ENCODE data around the gene STK11IP. TPM values are rescaled to one million over a fixed set of nuclear protein-coding genes. Genes with fewer than 3 reads are reported as not detected.

The STK11IP gene
- total RNA-seq, 8 experiments from 2014 or later = 7.2 to 28.2 (median 15.4) TPM

DNA sequence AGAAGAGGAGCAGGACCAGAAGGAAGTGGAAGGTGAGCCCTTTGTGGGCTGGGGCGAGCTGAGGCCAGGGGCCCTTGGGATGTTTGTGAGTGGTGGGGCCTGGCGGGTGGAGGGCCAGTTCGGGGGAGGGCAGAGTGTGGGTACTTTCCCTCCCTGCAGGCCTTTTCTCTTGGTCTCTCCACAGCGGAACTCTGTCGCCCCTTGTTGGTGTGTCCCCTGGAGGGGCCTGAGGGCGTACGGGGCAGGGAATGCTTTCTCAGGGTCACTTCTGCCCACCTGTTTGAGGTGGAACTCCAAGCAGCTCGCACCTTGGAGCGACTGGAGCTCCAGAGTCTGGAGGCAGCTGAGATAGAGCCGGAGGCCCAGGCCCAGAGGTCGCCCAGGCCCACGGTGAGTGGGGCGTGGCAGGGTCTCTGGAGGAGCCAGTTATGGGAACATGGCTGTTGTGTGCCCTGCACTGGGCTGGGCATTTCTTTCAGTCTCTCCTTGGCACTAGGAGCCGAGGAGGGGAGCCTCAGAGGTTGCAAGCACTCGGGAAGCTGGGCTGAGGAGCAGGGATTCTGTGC is 10.8 kb downstream of the STK11IP start:
- no peak overlapping the region for H3K27ac ChIP-seq
- in situ Hi-C loops (cut with MboI; ENCODE audit: low pct_unique_long_range_greater_than_20kb in 2 of 9, low sequenced_read_pairs in 9 of 9, unreplicated experiment in 9 of 9) = no loop called here
- no peak for ATAC-seq (replicated peaks in 6 of 8)
- H3K4me1 ChIP-seq (replicated peaks in 1 of 2) = no peaks in the 10 kb centered on the region
- no peak overlapping the region for H3K4me3 ChIP-seq
- 50 to 60% methylated on average over 1 to 2 of the region's 15 CpGs; no CpG with 5 or more reads in 8 of the 10 experiments for WGBS, 10 experiments

DNA sequence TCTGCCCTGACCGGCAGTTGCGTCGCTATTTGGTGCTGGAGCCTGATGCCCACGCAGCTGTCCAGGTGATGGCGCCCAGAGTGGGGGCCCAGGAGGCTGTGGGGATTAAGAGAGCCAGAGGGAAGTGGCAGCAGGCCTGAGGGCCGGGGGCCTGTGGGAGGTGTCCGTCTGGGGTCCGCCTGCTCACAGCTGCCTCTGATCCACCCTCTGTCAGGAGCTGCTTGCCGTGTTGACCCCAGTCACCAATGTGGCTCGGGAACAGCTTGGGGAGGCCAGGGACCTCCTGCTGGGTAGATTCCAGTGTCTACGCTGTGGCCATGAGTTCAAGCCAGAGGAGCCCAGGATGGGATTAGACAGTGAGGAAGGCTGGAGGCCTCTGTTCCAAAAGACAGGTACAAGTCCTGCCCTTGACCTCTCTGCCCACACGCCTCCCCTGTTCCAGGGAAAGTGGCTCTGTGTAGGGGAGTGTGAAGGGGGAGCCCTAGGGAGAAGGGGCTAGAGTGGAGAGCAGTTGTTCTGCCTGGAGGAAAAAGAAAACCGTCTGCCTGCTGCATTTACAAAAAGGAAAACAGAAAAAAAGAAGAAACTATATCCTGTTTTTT is 11.6 kb downstream of the STK11IP start:
- Histone ChIP-seq H3K27ac (no peak overlapping the region), H3K4me3 (no peak overlapping the region), H3K4me1 (replicated peaks in 1 of 2) (no peaks in the 10 kb centered on the region)
- no peak for ATAC-seq (replicated peaks in 6 of 8)
- in situ Hi-C loops (cut with MboI; ENCODE audit: low pct_unique_long_range_greater_than_20kb in 2 of 9, low sequenced_read_pairs in 9 of 9, unreplicated experiment in 9 of 9) = no loop called here
- WGBS, 10 experiments = 50 to 100% (median 88%) methylated on average over 1 to 5 of the region's 13 CpGs; no CpG with 5 or more reads in 4 of the 10 experiments

DNA sequence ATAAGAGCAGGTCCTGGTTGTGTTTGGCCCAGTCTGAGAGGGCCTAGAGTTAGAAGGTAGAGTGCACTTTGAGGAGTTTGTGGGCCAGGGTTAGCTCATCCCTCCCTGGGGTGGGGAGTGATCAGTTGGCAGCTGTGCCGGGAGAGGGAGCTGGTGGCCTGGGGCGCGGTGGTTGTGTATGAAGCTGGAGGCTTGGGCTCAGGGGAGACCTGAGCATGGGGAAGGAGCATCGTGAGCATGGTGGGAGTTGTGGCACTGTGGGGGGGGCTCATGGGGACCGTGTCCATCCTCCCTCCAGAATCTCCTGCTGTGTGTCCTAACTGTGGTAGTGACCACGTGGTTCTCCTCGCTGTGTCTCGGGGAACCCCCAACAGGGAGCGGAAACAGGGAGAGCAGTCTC is 13.6 kb downstream of the STK11IP start:
- WGBS, 10 experiments = 96 to 100% methylated on average over 1 to 5 of the region's 9 CpGs; no CpG with 5 or more reads in 8 of the 10 experiments
- in situ Hi-C loops (cut with MboI; ENCODE audit: low pct_unique_long_range_greater_than_20kb in 2 of 9, low sequenced_read_pairs in 9 of 9, unreplicated experiment in 9 of 9) = no loop called here
- H3K4me1 ChIP-seq (replicated peaks in 1 of 2) = no peaks in the 10 kb centered on the region
- H3K4me3 ChIP-seq = no peak overlapping the region
- no peak overlapping the region for H3K27ac ChIP-seq
- ATAC-seq (replicated peaks in 6 of 8) = no peak

DNA sequence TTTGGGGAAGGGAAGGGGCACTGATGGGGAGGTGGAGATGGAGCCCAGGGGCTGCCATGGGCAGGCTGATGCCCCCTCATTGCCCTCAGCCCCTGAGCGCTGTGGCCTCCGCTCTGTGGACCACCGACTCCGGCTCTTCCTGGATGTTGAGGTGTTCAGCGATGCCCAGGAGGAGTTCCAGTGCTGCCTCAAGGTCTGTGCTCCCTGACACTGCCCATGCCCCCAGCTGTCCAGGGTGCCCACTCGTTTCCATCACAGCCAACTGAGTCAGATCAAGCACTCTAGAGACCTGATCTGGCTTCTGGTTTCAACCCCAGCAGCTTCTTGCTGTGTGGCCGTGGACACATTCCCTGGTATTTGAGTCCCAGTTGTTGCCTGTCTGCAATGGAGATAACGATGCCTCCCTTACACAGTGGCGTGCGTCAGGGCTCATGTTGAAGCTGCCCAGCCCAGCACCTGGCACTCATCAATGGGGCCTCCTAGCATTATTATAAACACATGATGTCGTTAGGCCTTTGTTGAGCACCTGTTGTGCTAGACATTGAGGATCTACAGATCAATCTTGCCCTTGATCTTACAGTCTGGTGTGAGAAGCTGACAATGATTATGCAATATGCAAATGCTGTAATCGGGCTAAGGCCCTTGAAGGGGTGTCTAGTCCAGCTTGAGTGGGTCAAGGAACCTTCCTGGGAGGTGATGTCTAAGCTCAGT is 14.4 kb downstream of the STK11IP start:
- H3K27ac ChIP-seq = no peak overlapping the region
- no peak overlapping the region for H3K4me3 ChIP-seq
- ATAC-seq (replicated peaks in 6 of 8) = peak in 1 of 8 experiments; percentile 13
- in situ Hi-C loops (cut with MboI; ENCODE audit: low pct_unique_long_range_greater_than_20kb in 2 of 9, low sequenced_read_pairs in 9 of 9, unreplicated experiment in 9 of 9) = no loop called here
- WGBS, 10 experiments = 0 to 96% (median 86%) methylated on average over 1 to 8 of the region's 12 CpGs; no CpG with 5 or more reads in 5 of the 10 experiments
- no peaks in the 10 kb centered on the region for H3K4me1 ChIP-seq (replicated peaks in 1 of 2)

DNA sequence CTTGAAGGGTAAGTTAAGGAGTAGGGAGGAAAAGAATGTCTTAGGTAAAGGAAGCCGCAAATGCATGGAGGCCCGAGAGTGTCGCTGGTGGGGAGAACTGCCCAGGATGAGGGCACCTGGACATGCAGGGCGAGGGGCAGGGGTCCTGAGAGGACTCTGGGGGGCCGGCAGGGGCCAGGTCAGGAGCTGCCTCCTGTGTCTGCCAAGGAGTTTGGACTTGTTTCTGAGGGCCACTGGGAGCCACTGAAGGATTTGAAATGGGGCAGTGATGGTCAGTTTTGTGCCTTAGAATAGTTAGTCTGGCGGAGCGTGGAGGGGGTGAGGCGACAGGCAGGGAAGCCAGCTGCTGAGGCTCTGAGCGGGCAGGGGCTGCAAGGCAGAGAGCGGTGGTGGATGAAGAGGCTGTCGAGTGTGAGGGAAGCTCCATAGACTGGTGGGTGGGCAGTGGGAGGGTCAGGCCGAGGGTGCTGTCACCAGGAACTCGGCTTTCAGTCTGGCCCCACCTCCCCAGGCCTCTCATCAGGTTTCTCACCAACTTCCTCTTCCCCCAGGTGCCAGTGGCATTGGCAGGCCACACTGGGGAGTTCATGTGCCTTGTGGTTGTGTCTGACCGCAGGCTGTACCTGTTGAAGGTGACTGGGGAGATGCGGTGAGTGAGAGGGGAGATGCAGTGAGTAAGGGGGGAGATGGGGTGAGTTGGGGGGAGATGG is 15.1 kb downstream of the STK11IP start:
- in situ Hi-C loops (cut with MboI; ENCODE audit: low pct_unique_long_range_greater_than_20kb in 2 of 9, low sequenced_read_pairs in 9 of 9, unreplicated experiment in 9 of 9) = no loop called here
- no peak overlapping the region for H3K27ac ChIP-seq
- WGBS, 10 experiments = 33 to 100% (median 88%) methylated on average over 1 to 3 of the region's 15 CpGs; no CpG with 5 or more reads in 4 of the 10 experiments
- no peaks in the 10 kb centered on the region for H3K4me1 ChIP-seq (replicated peaks in 1 of 2)
- no peak overlapping the region for H3K4me3 ChIP-seq
- ATAC-seq (replicated peaks in 6 of 8) = no peak

DNA sequence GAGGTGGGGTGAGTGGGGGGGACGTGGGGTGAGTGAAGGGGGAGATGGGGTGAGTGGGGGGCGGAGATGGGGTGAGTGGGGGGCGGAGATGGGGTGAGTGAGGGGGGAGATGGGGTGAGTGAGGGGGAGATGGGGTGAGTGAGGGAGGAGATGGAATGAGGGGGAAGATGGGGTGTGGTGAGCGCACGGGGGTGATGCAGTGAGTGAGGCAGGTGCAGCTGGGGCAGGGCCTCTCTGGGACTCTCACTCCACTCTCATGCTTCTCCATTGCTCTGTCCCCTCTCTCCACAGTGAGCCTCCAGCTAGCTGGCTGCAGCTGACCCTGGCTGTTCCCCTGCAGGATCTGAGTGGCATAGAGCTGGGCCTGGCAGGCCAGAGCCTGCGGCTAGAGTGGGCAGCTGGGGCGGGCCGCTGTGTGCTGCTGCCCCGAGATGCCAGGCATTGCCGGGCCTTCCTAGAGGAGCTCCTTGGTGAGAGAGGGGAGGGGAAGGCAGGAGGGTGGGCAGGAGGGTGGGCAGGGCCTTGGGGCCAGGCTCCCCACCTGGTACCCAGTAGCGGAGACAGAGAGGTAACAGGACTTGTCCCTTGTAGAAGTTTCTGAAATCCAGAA is 15.9 kb downstream of the STK11IP start:
- Histone ChIP-seq H3K4me3 (no peak overlapping the region), H3K4me1 (replicated peaks in 1 of 2) (peaks cover under 1 to 3% of the 10 kb centered on the region in 2 donors), H3K27ac (no peak overlapping the region)
- WGBS, 10 experiments = no CpG with 5 or more reads among the region's 11 CpGs
- in situ Hi-C loops (cut with MboI; ENCODE audit: low pct_unique_long_range_greater_than_20kb in 2 of 9, low sequenced_read_pairs in 9 of 9, unreplicated experiment in 9 of 9) = no loop called here
- no peak for ATAC-seq (replicated peaks in 6 of 8)

DNA sequence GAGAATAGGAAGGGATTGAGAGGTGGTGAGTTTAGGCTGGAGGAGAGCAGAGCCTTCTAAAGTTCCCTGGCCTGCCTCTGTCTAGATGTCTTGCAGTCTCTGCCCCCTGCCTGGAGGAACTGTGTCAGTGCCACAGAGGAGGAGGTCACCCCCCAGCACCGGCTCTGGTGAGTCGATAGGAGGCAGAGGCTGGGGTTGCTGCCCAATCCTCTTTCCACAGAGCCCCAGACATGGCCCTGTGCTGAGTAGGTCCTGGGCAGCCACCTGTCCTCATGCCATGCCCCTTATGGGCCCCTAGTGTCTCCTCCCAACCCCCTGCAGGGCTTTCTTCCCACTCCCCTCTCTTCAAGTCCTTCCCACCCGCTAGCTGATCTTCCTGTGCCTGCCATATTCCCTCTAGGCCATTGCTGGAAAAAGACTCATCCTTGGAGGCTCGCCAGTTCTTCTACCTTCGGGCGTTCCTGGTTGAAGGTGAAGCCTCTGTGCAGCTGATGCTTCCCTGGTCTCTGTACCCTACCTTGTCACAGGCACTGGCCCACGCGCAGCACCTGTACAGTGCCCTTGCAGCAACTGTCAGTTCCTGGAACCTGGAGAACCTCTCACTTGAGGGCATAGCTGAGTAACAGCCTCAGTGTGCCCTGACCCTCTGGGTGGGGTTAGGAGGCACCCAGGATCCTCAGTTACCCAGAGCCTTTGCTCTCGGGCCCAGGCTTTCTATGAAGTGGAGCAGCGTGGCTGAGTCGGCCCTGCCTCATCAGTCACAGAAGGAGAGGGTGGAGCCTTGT is 16.6 kb downstream of the STK11IP start:
- 93 to 100% (median 97%) methylated on average over 1 to 6 of the region's 11 CpGs; no CpG with 5 or more reads in 7 of the 10 experiments for WGBS, 10 experiments
- H3K4me1 ChIP-seq (replicated peaks in 1 of 2) = peaks cover 4 to 8% of the 10 kb centered on the region in 2 donors
- H3K27ac ChIP-seq = no peak overlapping the region
- H3K4me3 ChIP-seq = no peak overlapping the region
- in situ Hi-C loops (cut with MboI; ENCODE audit: low pct_unique_long_range_greater_than_20kb in 2 of 9, low sequenced_read_pairs in 9 of 9, unreplicated experiment in 9 of 9) = no loop called here
- ATAC-seq (replicated peaks in 6 of 8) = no peak

DNA sequence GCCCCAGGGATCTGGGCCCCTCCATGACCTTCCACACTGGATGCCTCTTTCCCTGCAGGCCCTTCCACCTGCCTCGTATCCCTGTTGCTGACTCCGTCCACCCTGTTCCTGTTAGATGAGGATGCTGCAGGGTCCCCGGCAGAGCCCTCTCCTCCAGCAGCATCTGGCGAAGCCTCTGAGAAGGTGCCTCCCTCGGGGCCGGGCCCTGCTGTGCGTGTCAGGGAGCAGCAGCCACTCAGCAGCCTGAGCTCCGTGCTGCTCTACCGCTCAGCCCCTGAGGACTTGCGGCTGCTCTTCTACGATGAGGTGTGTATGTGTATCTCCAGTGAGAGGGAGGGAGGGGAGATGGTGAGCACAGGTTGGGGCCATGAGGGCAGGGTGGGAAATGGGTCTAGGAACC is 17.4 kb downstream of the STK11IP start:
- no CpG with 5 or more reads among the region's 11 CpGs for WGBS, 10 experiments
- Histone ChIP-seq H3K4me1 (replicated peaks in 1 of 2) (peaks cover 4 to 8% of the 10 kb centered on the region in 2 donors), H3K4me3 (no peak overlapping the region), H3K27ac (no peak overlapping the region)
- no peak for ATAC-seq (replicated peaks in 6 of 8)
- in situ Hi-C loops (cut with MboI; ENCODE audit: low pct_unique_long_range_greater_than_20kb in 2 of 9, low sequenced_read_pairs in 9 of 9, unreplicated experiment in 9 of 9) = no loop called here

DNA sequence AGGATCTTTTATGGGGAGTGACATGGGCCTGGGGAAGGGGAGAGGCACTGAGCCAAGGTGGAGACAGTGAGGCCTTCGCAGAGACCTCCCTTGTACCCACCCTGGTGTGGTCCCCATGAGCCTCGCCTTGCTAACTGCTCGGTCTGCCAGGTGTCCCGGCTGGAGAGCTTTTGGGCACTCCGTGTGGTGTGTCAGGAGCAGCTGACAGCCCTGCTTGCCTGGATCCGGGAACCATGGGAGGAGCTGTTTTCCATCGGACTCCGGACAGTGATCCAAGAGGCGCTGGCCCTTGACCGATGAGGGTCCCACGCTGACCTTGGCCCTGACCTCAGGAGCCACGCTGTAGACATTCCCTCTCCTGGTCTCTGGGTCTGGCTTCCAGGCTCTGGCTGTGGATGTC is 18.2 kb downstream of the STK11IP start:
- in situ Hi-C loops (cut with MboI; ENCODE audit: low pct_unique_long_range_greater_than_20kb in 2 of 9, low sequenced_read_pairs in 9 of 9, unreplicated experiment in 9 of 9) = no loop called here
- WGBS, 10 experiments = 40 to 100% (median 87%) methylated on average over 1 to 3 of the region's 12 CpGs; no CpG with 5 or more reads in 5 of the 10 experiments
- H3K4me3 ChIP-seq = no peak overlapping the region
- no peak overlapping the region for H3K27ac ChIP-seq
- ATAC-seq (replicated peaks in 6 of 8) = no peak
- peaks cover 4 to 8% of the 10 kb centered on the region in 2 donors for H3K4me1 ChIP-seq (replicated peaks in 1 of 2)

DNA sequence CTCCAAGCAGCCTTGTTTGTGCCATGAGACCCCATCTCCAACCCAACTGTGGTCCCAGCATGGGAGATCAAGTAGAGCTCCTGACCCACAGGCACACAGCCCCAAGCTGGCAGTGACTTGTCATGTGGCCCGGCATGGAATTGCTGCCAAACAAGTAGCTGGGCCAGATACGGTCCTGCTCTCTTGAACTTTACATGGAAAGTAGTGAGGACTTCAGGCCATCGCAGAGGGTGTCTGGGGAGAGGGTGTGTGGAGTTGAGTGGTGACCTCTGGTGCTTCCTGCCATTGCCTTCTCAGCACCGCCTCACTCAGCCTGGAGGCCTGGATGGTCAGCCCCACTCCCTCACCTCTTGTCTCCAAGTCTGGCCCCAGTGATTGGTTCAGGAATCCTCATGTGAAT is 18.9 kb downstream of the STK11IP start:
- Histone ChIP-seq H3K4me3 (no peak overlapping the region), H3K4me1 (replicated peaks in 1 of 2) (peaks cover 4 to 8% of the 10 kb centered on the region in 2 donors), H3K27ac (no peak overlapping the region)
- in situ Hi-C loops (cut with MboI; ENCODE audit: low pct_unique_long_range_greater_than_20kb in 2 of 9, low sequenced_read_pairs in 9 of 9, unreplicated experiment in 9 of 9) = no loop called here
- ATAC-seq (replicated peaks in 6 of 8) = no peak
- 80 to 100% (median 97%) methylated on average over 1 to 3 of the region's 4 CpGs; no CpG with 5 or more reads in 6 of the 10 experiments for WGBS, 10 experiments

DNA sequence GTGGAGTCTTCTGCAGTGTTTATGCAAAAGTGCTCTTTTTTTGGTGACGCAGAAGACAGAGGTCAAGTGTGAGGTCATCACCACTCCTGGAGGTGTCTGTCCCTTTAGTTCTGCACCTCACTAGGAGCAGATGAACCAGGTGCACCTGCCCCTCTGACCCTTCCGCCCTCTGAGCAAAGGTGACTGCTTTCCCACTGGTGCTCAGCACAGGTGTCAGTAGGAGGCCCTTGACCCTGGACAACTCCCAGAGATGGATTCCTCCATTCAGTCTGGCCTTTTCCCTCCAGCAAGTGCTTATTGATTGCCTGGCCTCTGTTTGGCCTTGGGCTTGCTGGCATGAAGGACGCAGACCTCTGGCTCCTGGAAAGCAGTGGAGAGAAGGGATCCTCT is 21.1 kb downstream of the STK11IP start:
- in situ Hi-C loops (cut with MboI; ENCODE audit: low pct_unique_long_range_greater_than_20kb in 2 of 9, low sequenced_read_pairs in 9 of 9, unreplicated experiment in 9 of 9) = no loop called here
- no peak for ATAC-seq (replicated peaks in 6 of 8)
- H3K27ac ChIP-seq = no peak overlapping the region
- peaks cover 4 to 8% of the 10 kb centered on the region in 2 donors for H3K4me1 ChIP-seq (replicated peaks in 1 of 2)
- WGBS, 10 experiments = 44 to 100% (median 100%) methylated on average over 1 to 2 of the region's 3 CpGs; no CpG with 5 or more reads in 1 of the 10 experiments
- H3K4me3 ChIP-seq = no peak overlapping the region

DNA sequence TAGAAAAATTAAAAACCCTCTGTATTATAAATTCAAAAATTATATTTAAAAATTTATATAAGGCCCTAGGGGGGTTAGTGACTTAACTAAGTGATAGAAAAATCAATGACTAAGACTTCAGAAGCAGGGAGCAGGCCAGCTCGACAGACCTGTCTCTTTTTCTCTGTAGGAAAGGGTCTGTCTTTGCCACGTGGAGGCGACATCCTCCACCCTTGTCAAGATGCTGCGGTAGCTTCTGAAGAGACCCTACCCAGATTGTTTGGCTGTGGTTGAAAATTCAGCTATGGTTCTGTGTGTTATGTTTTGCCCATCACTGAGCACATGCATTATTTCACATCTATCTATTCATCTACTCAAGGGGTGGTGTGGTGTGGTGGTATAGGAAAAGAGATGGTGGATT is 21.6 kb downstream of the STK11IP start:
- ATAC-seq (replicated peaks in 6 of 8) = peak in 5 of 8 experiments; percentile 62 to 84 (median 76)
- Histone ChIP-seq H3K27ac (no peak overlapping the region), H3K4me3 (no peak overlapping the region), H3K4me1 (replicated peaks in 1 of 2) (peaks cover 4 to 8% of the 10 kb centered on the region in 2 donors)
- in situ Hi-C loops (cut with MboI; ENCODE audit: low pct_unique_long_range_greater_than_20kb in 2 of 9, low sequenced_read_pairs in 9 of 9, unreplicated experiment in 9 of 9) = no loop called here
- 0 to 70% (median 29%) methylated on average over 1 to 4 of the region's 4 CpGs; no CpG with 5 or more reads in 2 of the 10 experiments for WGBS, 10 experiments
